ENCODE results near the gene CTSF. TPM values are rescaled to one million over a fixed set of nuclear protein-coding genes. Genes with fewer than 3 reads are reported as not detected.
A peak's percentile ranks its signal among the peaks of the same experiment; 100 is the strongest.

The CTSF gene
- total and polyA plus RNA-seq, 2 of the 8 experiments (the other 6 are each of a cell fraction or from before 2014, with no cell fraction given) = 0.58 to 2.3 TPM

- H3K14ac ChIP-seq (ENCODE audit: insufficient read length) = no peak overlapping the region
- no peak overlapping the region for H2BK5ac ChIP-seq (ENCODE audit: low read depth, low read length)
- H2BK120ac ChIP-seq (replicated peaks; ENCODE audit: low read depth, low read length) = no peak overlapping the region
- DNase-seq (ENCODE audit: low read depth in 1 of 2, low spot score in 2 of 2) = no peak
- H3K18ac ChIP-seq (ENCODE audit: extremely low read depth, low read length) = no peak overlapping the region
- 0 out of 2 replicates have a peak overlapping the region, but pooled peaks have one; percentile 24 for H2AK5ac ChIP-seq (ENCODE audit: low read depth, low read length)
- H3K9me3 ChIP-seq (ENCODE audit: insufficient read depth in 2 of 2, low read depth in 1 of 2, low read length in 1 of 2) = no peaks in the 10 kb centered on the region
- H3K23ac ChIP-seq (ENCODE audit: insufficient read length) = no peak overlapping the region
- no peak overlapping the region; the same call in 1 of the 2 replicates for H3K27ac ChIP-seq (ENCODE audit: low read depth, low read length)
- no peak overlapping the region for H3K4me2 ChIP-seq (ENCODE audit: insufficient read depth in 1 of 2, low read depth in 2 of 2, low read length in 2 of 2)
- no peak overlapping the region for H3K4me3 ChIP-seq (ENCODE audit: extremely low read depth in 1 of 4, insufficient read depth in 2 of 4, low read depth in 3 of 4, low read length in 4 of 4)
- H3K9ac ChIP-seq (replicated peaks in 1 of 4; ENCODE audit: extremely low read depth in 1 of 4, low read depth in 3 of 4, low read length in 3 of 4) = no peak overlapping the region
- peaks cover 0 to 6% (median 4%) of the 10 kb centered on the region in 4 experiments; a peak in 5 of 7 replicates for H3K4me1 ChIP-seq (replicated peaks in 1 of 4; ENCODE audit: control insufficient read depth in 3 of 4, insufficient read depth in 4 of 4, low read length in 3 of 4)
- H4K20me1 ChIP-seq (replicated peaks in 1 of 2; ENCODE audit: control insufficient read depth in 1 of 2, insufficient read depth in 2 of 2, low read length in 2 of 2) = no peaks in the 10 kb centered on the region
- no peaks in the 10 kb centered on the region for H3K36me3 ChIP-seq (ENCODE audit: control insufficient read depth in 2 of 4, insufficient read depth in 4 of 4, low read length in 3 of 4)
- ChIA-PET CTCF (ENCODE audit: partially characterized antibody) (interaction anchor here (0.5 to 6.2 kb wide), 16 partner anchors 11 to 100 kb away, joined by 3 to 46 read pairs (median 4); partner anchors contain the start of genes ACTN3, CCDC87, CCS and CTSF), POLR2A (ENCODE audit: partially characterized antibody) (interaction anchor here (0.6 to 6.8 kb wide), 11 partner anchors 10 to 142 kb away, joined by 3 to 51 read pairs (median 4); partner anchors contain the start of genes CCDC87, CCS, CTSF and MRPL11)
- no peaks in the 10 kb centered on the region for H3K23me2 ChIP-seq (ENCODE audit: low read depth, low read length)
- H4K91ac ChIP-seq (replicated peaks; ENCODE audit: insufficient read length, low read length) = no peak overlapping the region
- H3K27me3 ChIP-seq (replicated peaks in 1 of 4; ENCODE audit: control insufficient read depth in 3 of 4, extremely low read depth in 1 of 4, insufficient read depth in 3 of 4, low read length in 3 of 4) = peaks cover 0 to 6% (median 1%) of the 10 kb centered on the region in 4 experiments; a peak in 2 of 7 replicates
- no peak overlapping the region; the same call in 1 of the 2 replicates for H2BK12ac ChIP-seq (ENCODE audit: low read depth, low read length)
- H3K4ac ChIP-seq (replicated peaks; ENCODE audit: insufficient read length, low read depth, low read length) = no peak overlapping the region
- H3K79me1 ChIP-seq (ENCODE audit: low read depth, low read length) = no peaks in the 10 kb centered on the region
- no peak overlapping the region for H3K56ac ChIP-seq (replicated peaks; ENCODE audit: insufficient read length, low read depth, low read length)
- H4K8ac ChIP-seq (ENCODE audit: extremely low read depth, insufficient read depth, low read length) = no peak overlapping the region
- TF ChIP-seq HDAC2 (IDR thresholded peaks at IDR 0.05; ENCODE audit: borderline replicate concordance in 1 of 2, low read depth in 2 of 2, low read length in 2 of 2) (no peak), MAFK (IDR thresholded peaks at IDR 0.05; ENCODE audit: low read depth, low read length) (no peak), BRCA1 (IDR thresholded peaks at IDR 0.05; ENCODE audit: low read depth, low read length) (no peak)
- WGBS, 2 experiments (ENCODE audit: extremely low coverage in 1 of 2, insufficient coverage in 1 of 2, insufficient read length in 1 of 2, insufficient replicate concordance in 2 of 2, low coverage in 1 of 2, low lambda C conversion rate in 2 of 2, missing lambda C conversion rate in 1 of 2) = 96% methylated on average over 5 of the region's 5 CpGs; no CpG with 5 or more reads in 1 of the 2 experiments
- H3K79me2 ChIP-seq (ENCODE audit: control insufficient read depth in 1 of 2, insufficient read depth in 2 of 2, low read length in 2 of 2) = no peaks in the 10 kb centered on the region
- no peak for FAIRE-seq
- no peak overlapping the region; the same call in 1 of the 2 replicates for H2BK15ac ChIP-seq (ENCODE audit: low read length)
- no peak overlapping the region for H2AFZ ChIP-seq (ENCODE audit: low read length)
- H2BK20ac ChIP-seq (ENCODE audit: low read length) = no peak overlapping the region
- H4K5ac ChIP-seq (ENCODE audit: insufficient read length, low read depth, low read length) = no peak overlapping the region
These were observed 12.4 kb upstream of the CTSF start for GRCh38 chr11:66580803-66581202.

All from H1 (cell line).